Loucy (cell line): ENCODE results near the gene SOBP.

Experiments
- H2AFZ ChIP-seq: fragments of 200-600 bp; sonication (generic); 2 replicates; pipeline ENCODE4 v1.6.0; 2016; ENCODE audit warnings: antibody characterized with exemption, mild to moderate bottlenecking, low read length, moderate library complexity
- H3F3A ChIP-seq: fragments of 200-600 bp; 2 replicates; pipeline ENCODE4 v1.6.0; 2016; ENCODE audit warnings: antibody characterized with exemption, low read depth, mild to moderate bottlenecking
- H3K27me3 ChIP-seq: fragments of 200-600 bp; sonication (generic); 2 replicates; pipeline ENCODE4 v1.6.1; 2014; ENCODE audit warnings: low read length, mild to moderate bottlenecking; ENCODE audit not compliant: insufficient read depth, poor library complexity, severe bottlenecking
- H3K36me3 ChIP-seq: fragments of 200-600 bp; sonication (generic); 2 replicates; pipeline ENCODE4 v1.6.1; 2016; ENCODE audit warnings: low read length; ENCODE audit not compliant: insufficient read depth
- H3K4me1 ChIP-seq: fragments of 200-600 bp; sonication (generic); 2 replicates; pipeline ENCODE4 v1.5.1; 2014; ENCODE audit warnings: low read length, mild to moderate bottlenecking; ENCODE audit not compliant: insufficient read depth, poor library complexity, severe bottlenecking
- H3K4me2 ChIP-seq: fragments of 200-600 bp; sonication (generic); 2 replicates; pipeline ENCODE4 v1.6.0; 2014; ENCODE audit warnings: antibody characterized with exemption, low read length, low read depth, mild to moderate bottlenecking; ENCODE audit not compliant: poor library complexity, severe bottlenecking
- H3K4me3 ChIP-seq: fragments of 200-600 bp; sonication (generic); 2 replicates; pipeline ENCODE4 v1.5.1; 2014; ENCODE audit warnings: low read length, mild to moderate bottlenecking, mixed read lengths; ENCODE audit not compliant: poor library complexity, severe bottlenecking
- H3K79me2 ChIP-seq: fragments of 200-600 bp; sonication (generic); 2 replicates; pipeline ENCODE4 v1.6.1; 2014; ENCODE audit warnings: low read length; ENCODE audit not compliant: insufficient read depth
- H3K9ac ChIP-seq: fragments of 200-600 bp; sonication (generic); 2 replicates; pipeline ENCODE4 v1.6.0; 2014; ENCODE audit warnings: mild to moderate bottlenecking, low read depth, low read length, moderate library complexity; ENCODE audit not compliant: poor library complexity, severe bottlenecking
- H3K9me2 ChIP-seq: fragments of 200-600 bp; sonication (generic); replicated peaks from 2 replicates; pipeline ENCODE4 v1.6.1; 2016; ENCODE audit warnings: low read depth, low read length, mixed read lengths
- H3K9me3 ChIP-seq: fragments of 200-600 bp; sonication (generic); 2 replicates; pipeline ENCODE4 v1.6.1; 2014; ENCODE audit warnings: mild to moderate bottlenecking, antibody characterized with exemption, low read length, low read depth; ENCODE audit not compliant: insufficient read depth
- H4K20me1 ChIP-seq: fragments of 200-600 bp; sonication (generic); 2 replicates; pipeline ENCODE4 v1.6.0; 2014; ENCODE audit warnings: antibody characterized with exemption, low read length, mild to moderate bottlenecking; ENCODE audit not compliant: insufficient read depth, poor library complexity, severe bottlenecking
- EZH2phosphoT487 ChIP-seq: fragments of 200-600 bp; IDR thresholded peaks from 2 replicates; pipeline ENCODE4 v1.6.1; 2018; ENCODE audit warnings: antibody characterized with exemption, mild to moderate bottlenecking, moderate library complexity, borderline replicate concordance
- TF ChIP-seq, protein P1 (sequence below): fragments of 200-600 bp; sonication (generic); conservative IDR thresholded peaks from 2 replicates; pipeline ENCODE4 v1.5.1; 2014; ENCODE audit warnings: mild to moderate bottlenecking, antibody characterized with exemption, low read length

The SOBP gene

DNA sequence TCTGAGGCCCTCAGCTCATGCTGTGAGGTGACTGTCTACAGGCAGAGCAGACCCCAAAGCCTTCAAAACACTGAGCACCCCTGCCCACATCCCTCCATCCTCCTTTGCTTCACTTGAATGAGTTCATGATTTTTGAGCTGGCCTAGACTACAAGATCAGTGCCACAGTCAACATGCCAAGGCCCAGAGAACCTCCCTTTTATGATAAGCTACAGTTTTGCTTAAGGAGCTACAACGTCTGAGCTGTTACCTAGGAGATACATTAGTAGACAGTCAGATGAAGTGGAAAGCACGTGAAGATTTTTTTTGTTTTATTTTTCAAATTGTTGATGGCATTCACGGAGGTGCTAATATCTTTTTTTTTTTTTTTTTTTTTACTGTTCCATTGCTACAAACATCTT is 139.0 kb downstream of the SOBP start:
- Histone ChIP-seq H3F3A (no peaks in the 10 kb centered on the region), H3K9me2 (no peaks in the 10 kb centered on the region), H3K27me3 (no peaks in the 10 kb centered on the region), H3K4me1 (peaks cover 11% of the 10 kb centered on the region), H3K9ac (no peak overlapping the region), H3K4me3 (no peak overlapping the region), H4K20me1 (no peaks in the 10 kb centered on the region), H3K9me3 (no peaks in the 10 kb centered on the region), H3K36me3 (no peaks in the 10 kb centered on the region; the same call in 1 of the 2 replicates), H2AFZ (no peak overlapping the region), H3K79me2 (no peaks in the 10 kb centered on the region), H3K4me2 (no peak overlapping the region)
- TF ChIP-seq, protein P1, sequence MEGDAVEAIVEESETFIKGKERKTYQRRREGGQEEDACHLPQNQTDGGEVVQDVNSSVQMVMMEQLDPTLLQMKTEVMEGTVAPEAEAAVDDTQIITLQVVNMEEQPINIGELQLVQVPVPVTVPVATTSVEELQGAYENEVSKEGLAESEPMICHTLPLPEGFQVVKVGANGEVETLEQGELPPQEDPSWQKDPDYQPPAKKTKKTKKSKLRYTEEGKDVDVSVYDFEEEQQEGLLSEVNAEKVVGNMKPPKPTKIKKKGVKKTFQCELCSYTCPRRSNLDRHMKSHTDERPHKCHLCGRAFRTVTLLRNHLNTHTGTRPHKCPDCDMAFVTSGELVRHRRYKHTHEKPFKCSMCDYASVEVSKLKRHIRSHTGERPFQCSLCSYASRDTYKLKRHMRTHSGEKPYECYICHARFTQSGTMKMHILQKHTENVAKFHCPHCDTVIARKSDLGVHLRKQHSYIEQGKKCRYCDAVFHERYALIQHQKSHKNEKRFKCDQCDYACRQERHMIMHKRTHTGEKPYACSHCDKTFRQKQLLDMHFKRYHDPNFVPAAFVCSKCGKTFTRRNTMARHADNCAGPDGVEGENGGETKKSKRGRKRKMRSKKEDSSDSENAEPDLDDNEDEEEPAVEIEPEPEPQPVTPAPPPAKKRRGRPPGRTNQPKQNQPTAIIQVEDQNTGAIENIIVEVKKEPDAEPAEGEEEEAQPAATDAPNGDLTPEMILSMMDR = no peak
- no peak for TF ChIP-seq EZH2phosphoT487

DNA sequence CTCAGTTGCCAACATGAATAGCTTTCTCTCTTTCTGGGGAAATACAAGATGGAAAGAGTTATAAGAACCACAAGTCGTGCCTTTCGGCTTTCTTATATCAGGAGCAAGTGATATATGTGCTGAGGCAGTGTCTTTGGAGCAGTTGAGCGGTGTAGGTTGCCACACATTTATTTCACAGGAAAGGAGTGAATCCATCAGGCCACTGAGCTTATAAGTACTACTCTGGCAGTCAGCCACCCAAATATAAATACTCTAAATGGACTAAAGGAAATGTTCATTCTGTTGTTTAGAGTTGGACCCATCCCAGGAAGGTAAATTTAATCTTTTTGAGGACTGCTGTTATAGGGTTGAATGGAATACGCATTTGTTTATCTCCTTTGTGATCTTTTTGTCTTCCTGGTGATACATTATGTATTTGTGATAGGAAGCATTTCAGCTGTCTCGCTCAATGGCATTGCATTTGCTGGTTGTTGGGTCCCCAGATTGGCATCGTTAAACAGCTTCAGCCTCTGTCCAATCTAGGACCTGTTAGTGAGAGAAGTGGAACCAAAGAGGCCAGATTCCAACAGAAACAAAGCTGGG is 139.7 kb downstream of the SOBP start:
- Histone ChIP-seq H3K9ac (no peak overlapping the region), H3F3A (no peaks in the 10 kb centered on the region), H3K4me2 (no peak overlapping the region), H2AFZ (no peak overlapping the region), H3K4me3 (no peak overlapping the region), H3K79me2 (no peaks in the 10 kb centered on the region), H3K9me3 (no peaks in the 10 kb centered on the region), H3K4me1 (peaks cover 11% of the 10 kb centered on the region), H3K36me3 (no peaks in the 10 kb centered on the region; the same call in 1 of the 2 replicates), H4K20me1 (no peaks in the 10 kb centered on the region), H3K27me3 (no peaks in the 10 kb centered on the region), H3K9me2 (no peaks in the 10 kb centered on the region)
- no peak for TF ChIP-seq EZH2phosphoT487
- TF ChIP-seq, protein P1 = no peak

DNA sequence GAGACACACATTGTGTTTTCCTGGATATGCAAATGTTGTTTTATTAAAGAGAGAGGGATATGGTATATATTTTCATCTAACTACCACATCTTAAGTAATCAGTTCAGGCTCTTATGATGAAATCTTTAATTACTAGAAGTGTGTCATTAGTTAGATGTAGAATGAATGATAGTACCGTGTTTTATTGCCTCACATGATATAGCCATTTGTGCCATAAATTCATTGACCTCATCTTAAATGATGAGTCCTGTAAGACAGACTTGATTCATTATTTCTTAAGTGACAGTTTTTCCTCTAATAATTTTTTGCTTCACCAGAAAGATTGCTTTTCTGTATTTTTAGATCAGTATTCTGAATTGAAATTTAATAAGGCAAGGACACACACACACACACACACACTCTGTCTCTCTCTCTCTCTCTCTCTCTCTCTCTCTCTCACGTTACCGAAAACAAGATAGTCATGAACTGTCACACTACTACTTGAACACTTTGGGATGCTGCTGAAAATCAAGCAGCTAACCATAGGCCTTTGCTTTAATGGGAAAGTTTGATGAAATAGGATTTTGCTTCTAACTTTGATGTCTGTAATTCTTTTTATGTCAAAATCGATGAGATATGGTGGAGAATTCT is 140.5 kb downstream of the SOBP start:
- no peak overlapping the region for H2AFZ ChIP-seq

More for the DNA sequence above, 140.5 kb downstream of the SOBP start:
- no peaks in the 10 kb centered on the region for H3F3A ChIP-seq
- TF ChIP-seq, protein P1 = no peak
- TF ChIP-seq EZH2phosphoT487 = no peak
- H3K4me3 ChIP-seq = no peak overlapping the region
- H3K4me1 ChIP-seq = peaks cover 11% of the 10 kb centered on the region
- H3K4me2 ChIP-seq = no peak overlapping the region
- H3K9me2 ChIP-seq = no peaks in the 10 kb centered on the region
- H3K36me3 ChIP-seq = peaks cover 4% of the 10 kb centered on the region; the same call in 1 of the 2 replicates
- H4K20me1 ChIP-seq = no peaks in the 10 kb centered on the region
- H3K79me2 ChIP-seq = no peaks in the 10 kb centered on the region
- no peaks in the 10 kb centered on the region for H3K9me3 ChIP-seq
- no peaks in the 10 kb centered on the region for H3K27me3 ChIP-seq
- H3K9ac ChIP-seq = no peak overlapping the region
